Naive thymus-derived CD8-positive, alpha-beta T cell (primary cell): Measurements from ENCODE around the gene ACKR2. TPM values are rescaled to one million over a fixed set of nuclear protein-coding genes. Genes with fewer than 3 reads are reported as not detected.
A peak's percentile ranks its signal among the peaks of the same experiment; 100 is the strongest.

Experiments used
- ATAC-seq, 2 donors: fragments of 150-1000 bp; cut with Tn5 transposase in 1 of 2; sonication (Bioruptor Pico), chemical (Tn5 transposase) in 1 of 2; 1 replicate in 1 of 2; 2 replicates in 1 of 2; pipeline ENCODE4 v1.10.0; 2021; ENCODE audit warnings: mild to moderate bottlenecking in 2 of 2, moderate library complexity in 2 of 2
- POLR2A ChIA-PET: fragments of 350-600 bp; sonication (Branson Sonifier 250); formaldehyde crosslinking; loops from one replicate; lab custom pipeline; 2021; ENCODE audit warnings: antibody characterized with exemption; lab: Charles Lee
- DNase-seq, 10 donors: peaks; one replicate each; pipeline versions ENCODE4 v3.0.0 to v3.0.0-alpha.2; 2020 to 2022
- H3K27ac Mint-ChIP-seq, 10 donors: one replicate each; pipeline ENCODE4 v1.8.0; 2020 to 2022; ENCODE audit warnings: mild to moderate bottlenecking in 10 of 10, mixed read lengths in 10 of 10, moderate library complexity in 4 of 10, inconsistent platforms in 1 of 10
- H3K27me3 Mint-ChIP-seq, 5 donors: one replicate each; pipeline ENCODE4 v1.8.0; 2021 to 2022; ENCODE audit warnings: mixed read lengths in 5 of 5
- H3K36me3 Mint-ChIP-seq, 3 donors: one replicate each; pipeline ENCODE4 v1.8.0; 2020 to 2022; ENCODE audit warnings: mixed read lengths in 3 of 3, mild to moderate bottlenecking in 2 of 3, inconsistent platforms in 1 of 3
- H3K4me1 Mint-ChIP-seq, 4 donors: one replicate each; pipeline ENCODE4 v1.8.0; 2021 to 2022; ENCODE audit warnings: mixed read lengths in 4 of 4
- H3K4me3 Mint-ChIP-seq, 10 donors: one replicate each; pipeline ENCODE4 v1.8.0; 2020 to 2022; ENCODE audit warnings: mild to moderate bottlenecking in 10 of 10, mixed read lengths in 10 of 10, moderate library complexity in 6 of 10, inconsistent platforms in 1 of 10
- H3K9me3 Mint-ChIP-seq, 9 donors: one replicate each; pipeline ENCODE4 v1.8.0; 2020 to 2022; ENCODE audit warnings: mixed read lengths in 9 of 9, mild to moderate bottlenecking in 3 of 9, inconsistent platforms in 1 of 9, moderate library complexity in 1 of 9
- polyA plus RNA-seq, 3 donors: library from polyadenylated mRNA; unstranded; fragments of 300-500 nt; fragmentation: Illumina TruSeq; gene quantifications; one replicate each; pipeline ENCODE4 v1.2.3, GENCODE V29; 2021
- total RNA-seq, 8 experiments: library from RNA in 2 of 8; stranded (reverse) in 2 of 8; gene quantifications; one replicate each; pipeline ENCODE4 v1.2.3 and lab custom pipeline; 2021 to 2026

The ACKR2 gene
- total and polyA plus RNA-seq, 5 experiments from 2014 or later = 0.22 to 0.85 (median 0.45) TPM; not detected in 1

DNA sequence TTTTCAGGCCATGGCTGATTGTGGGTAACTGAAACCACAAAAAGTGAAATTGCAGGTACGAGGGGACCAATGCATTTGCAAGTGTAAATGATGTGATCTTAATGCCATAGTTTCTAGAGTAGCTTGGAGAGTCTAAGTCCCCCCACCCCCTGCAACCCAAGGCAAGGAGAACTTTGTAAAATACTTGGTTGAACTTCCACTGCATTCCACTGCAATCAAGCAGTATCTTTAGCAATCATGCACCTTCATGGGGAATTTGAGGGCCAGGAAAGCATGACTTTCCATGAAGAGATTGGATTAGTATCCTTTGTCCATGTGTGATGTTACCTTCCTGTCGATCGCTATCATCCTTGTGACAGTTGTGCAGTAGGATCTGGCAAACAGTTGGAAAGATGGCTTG lies 77.8 kb downstream of the ACKR2 start:
- Mint-ChIP-seq H3K36me3 (no peaks in the 10 kb centered on the region), H3K9me3 (no peaks in the 10 kb centered on the region), H3K27me3 (peaks cover 0 to 15% (median 3%) of the 10 kb centered on the region in 5 donors), H3K4me3 (no peak overlapping the region), H3K4me1 (no peaks in the 10 kb centered on the region), H3K27ac (no peak overlapping the region)
- ATAC-seq (no peak), DNase-seq (no peak)
- POLR2A ChIA-PET = no interaction called here

DNA sequence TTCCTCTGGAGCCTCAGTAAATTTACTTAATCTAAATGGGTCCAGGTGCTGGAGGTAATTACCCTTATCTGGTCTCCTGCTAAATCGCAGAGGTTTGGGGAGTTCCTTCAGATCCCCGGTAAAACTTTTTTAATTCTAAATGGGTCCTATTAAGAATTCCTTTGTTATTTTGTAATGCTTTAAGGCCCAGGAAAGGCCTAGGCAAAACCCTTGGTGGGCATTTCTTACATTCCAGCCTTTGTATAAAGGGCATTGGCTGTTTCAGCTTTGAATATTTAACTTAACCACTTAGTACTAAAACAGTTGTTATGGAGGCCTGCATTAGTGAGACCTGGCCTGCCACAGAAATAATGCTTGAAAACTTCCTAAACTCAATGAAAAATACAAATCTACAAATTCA lies 81.8 kb downstream of the ACKR2 start:
- Mint-ChIP-seq H3K9me3 (peaks cover 0 to 2% (median 0%) of the 10 kb centered on the region in 9 donors), H3K36me3 (no peaks in the 10 kb centered on the region), H3K27me3 (peaks cover 0 to 13% (median 3%) of the 10 kb centered on the region in 5 donors), H3K4me3 (no peak overlapping the region), H3K27ac (no peak overlapping the region), H3K4me1 (peaks cover 0 to 1% (median 0%) of the 10 kb centered on the region in 4 donors)
- POLR2A ChIA-PET = no interaction called here
- ATAC-seq = no peak
- DNase-seq = no peak

DNA sequence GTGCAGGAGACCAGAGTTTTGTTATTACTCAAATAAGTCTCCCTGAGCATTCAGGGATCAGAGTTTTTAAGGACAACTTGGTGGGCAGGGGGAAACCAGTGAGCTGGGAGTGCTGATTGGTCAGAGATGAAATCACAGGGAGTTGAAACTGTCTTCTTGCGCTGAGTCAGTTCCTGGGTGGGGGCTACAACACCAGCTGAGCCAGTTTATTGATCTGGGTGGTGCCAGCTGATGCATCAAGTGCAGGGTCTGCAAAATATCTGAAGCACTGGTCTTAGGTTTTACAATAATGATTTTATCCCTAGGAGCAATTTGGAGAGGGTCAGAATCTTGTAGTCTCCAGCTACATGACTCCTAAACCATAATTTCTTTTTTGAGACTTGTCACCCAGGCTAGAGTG lies 82.9 kb downstream of the ACKR2 start:
- Mint-ChIP-seq H3K27ac (no peak overlapping the region), H3K4me3 (no peak overlapping the region), H3K36me3 (no peaks in the 10 kb centered on the region), H3K27me3 (peaks cover 0 to 13% (median 3%) of the 10 kb centered on the region in 5 donors), H3K4me1 (peaks cover 0 to 2% (median 0%) of the 10 kb centered on the region in 4 donors), H3K9me3 (peaks cover 0 to 2% (median 0%) of the 10 kb centered on the region in 9 donors)
- POLR2A ChIA-PET = interaction anchor here (0.6 kb wide), 1 partner anchor 25 kb away, joined by 3 read pairs; no protein-coding TSS in a partner anchor
- no peak for DNase-seq
- no peak for ATAC-seq

DNA sequence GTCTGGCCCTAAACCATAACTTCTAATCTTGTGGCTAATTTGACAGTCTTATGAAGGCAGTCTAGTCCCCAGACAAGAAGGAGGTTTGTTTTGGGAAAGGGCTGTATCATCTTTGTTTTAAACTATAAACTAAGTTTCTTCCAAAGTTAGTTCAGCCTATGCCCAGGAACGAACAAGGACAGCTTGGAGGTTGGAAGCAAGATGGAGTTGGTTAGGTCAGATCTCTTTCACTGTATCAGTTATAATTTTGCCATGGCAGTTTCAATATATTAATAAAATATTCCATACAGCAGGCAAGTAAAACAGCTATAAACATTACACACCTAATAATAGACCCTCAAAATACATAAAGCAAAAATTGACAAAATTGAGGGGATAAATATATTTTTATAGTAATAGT lies 83.6 kb downstream of the ACKR2 start:
- peaks cover 0 to 2% (median 0%) of the 10 kb centered on the region in 9 donors for H3K9me3 Mint-ChIP-seq

DNA sequence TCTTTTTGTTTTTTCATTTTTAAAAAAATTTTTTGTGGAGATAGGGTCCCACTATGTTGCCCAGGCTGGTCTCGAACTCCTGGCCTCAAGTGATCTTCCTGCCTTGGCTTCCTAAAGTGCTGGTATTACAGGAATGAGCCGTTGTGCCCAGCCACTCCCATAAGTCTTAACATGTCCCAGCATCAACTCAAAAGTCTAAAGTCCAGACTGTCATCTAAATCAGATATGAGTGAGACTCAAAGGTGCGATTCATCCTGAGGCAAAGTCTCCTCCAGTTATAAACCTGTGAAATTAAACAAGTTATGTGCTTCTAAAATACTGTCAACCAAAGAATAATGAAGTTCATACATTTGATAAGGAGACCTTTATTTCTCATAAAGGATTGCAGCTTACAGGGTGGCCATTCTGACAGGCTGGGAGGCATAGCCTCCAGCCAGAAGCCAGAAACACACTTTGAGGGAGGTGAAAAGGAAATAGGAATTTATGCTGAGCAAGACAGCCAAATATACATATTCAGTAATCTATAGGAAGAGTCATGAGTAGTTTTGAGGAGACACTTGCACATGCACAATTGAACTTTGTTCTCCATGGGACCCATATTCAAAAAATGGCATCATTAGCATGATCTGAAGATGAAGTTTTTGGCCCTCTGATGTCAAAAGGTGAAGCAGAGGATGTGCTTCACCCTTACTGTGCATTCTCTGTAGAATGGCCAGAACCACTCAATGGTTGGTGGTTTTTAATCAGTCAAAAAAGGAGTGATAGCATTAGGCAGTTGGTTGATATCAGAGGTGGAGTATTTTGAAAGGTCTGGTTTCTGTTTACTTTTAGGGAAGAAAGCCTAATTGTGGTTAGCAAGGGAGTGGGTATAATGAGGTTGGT lies 85.7 kb downstream of the ACKR2 start:
- Mint-ChIP-seq H3K27me3 (peaks cover 0 to 4% (median 0%) of the 10 kb centered on the region in 5 donors), H3K4me1 (peaks cover 0 to 2% (median 0%) of the 10 kb centered on the region in 4 donors), H3K27ac (no peak overlapping the region), H3K9me3 (peaks cover 0 to 2% (median 0%) of the 10 kb centered on the region in 9 donors), H3K4me3 (no peak overlapping the region), H3K36me3 (no peaks in the 10 kb centered on the region)
- DNase-seq = no peak
- ATAC-seq = no peak
- POLR2A ChIA-PET = no interaction called here

More for the DNA sequence above, 83.6 kb downstream of the ACKR2 start:
- ATAC-seq = no peak
- DNase-seq = no peak
- Mint-ChIP-seq H3K27me3 (peaks cover 0 to 9% (median 0%) of the 10 kb centered on the region in 5 donors), H3K4me3 (no peak overlapping the region), H3K36me3 (no peaks in the 10 kb centered on the region), H3K27ac (no peak overlapping the region), H3K4me1 (peaks cover 0 to 2% (median 0%) of the 10 kb centered on the region in 4 donors)
- POLR2A ChIA-PET = no interaction called here

DNA sequence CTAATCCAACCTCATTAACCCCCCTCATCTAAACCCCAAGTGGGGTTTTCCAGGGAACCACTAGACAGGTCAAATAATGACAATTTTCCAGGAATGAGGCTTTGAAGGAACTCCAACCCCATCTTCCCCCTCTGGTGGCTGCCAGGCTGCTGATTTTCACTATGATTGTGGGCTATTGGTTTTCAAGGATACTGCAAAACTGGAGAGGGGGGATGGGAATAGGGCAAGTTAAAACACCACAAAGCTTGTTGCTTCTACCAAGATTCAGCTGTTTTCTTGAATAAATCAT lies 86.3 kb downstream of the ACKR2 start:
- Mint-ChIP-seq H3K27ac (no peak overlapping the region), H3K36me3 (no peaks in the 10 kb centered on the region), H3K4me1 (peaks cover 0 to 2% (median 0%) of the 10 kb centered on the region in 4 donors), H3K9me3 (peaks cover 0 to 2% (median 0%) of the 10 kb centered on the region in 9 donors), H3K27me3 (peaks cover 0 to 2% (median 0%) of the 10 kb centered on the region in 5 donors), H3K4me3 (no peak overlapping the region)
- DNase-seq = no peak
- ATAC-seq = no peak
- POLR2A ChIA-PET = no interaction called here

DNA sequence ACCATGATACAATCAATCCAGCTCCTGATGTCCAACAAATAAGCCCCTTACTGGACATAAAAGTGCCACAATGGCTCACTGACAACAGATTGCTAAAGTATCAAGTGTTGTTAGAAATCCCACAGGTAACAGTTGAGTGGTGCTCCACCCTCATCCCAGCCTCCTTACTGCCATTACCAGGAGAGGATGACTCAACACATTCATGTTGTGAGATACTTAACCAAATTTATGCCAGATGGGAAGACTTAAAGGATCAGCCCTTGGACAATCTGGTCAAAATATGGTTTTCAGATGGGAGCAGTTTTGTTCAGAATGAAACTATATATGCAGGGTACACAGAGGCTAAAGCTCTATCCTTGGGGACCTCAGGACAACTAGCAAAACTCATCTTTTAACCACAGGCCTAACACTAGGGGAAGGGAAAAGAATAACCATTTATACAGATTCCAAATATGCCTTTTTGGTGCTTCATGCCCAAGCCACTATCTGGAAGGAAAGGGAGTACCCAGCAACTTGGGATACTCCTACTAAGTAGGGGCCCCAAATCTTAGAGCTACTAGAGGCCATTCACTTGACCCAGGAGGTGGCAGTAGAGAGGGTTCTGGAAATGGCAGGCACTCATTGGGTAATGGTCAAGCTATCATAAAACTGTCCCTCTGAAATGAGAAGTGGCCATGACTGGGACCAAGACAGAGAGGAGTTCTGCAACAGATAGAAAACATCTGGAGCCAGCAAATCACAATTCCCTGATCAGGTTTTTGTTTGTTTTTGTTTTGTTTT lies 89.8 kb downstream of the ACKR2 start:
- DNase-seq = no peak
- Mint-ChIP-seq H3K9me3 (peaks cover 0 to 11% (median 5%) of the 10 kb centered on the region in 9 donors), H3K27me3 (peaks cover 0 to 7% (median 5%) of the 10 kb centered on the region in 5 donors), H3K4me3 (no peak overlapping the region), H3K36me3 (peaks cover 0 to 6% (median 5%) of the 10 kb centered on the region in 3 donors), H3K27ac (peak overlapping the region in 1 of 10 donors; percentile 43), H3K4me1 (peaks cover 0 to 2% (median 0%) of the 10 kb centered on the region in 4 donors)
- POLR2A ChIA-PET = no interaction called here
- ATAC-seq = no peak

DNA sequence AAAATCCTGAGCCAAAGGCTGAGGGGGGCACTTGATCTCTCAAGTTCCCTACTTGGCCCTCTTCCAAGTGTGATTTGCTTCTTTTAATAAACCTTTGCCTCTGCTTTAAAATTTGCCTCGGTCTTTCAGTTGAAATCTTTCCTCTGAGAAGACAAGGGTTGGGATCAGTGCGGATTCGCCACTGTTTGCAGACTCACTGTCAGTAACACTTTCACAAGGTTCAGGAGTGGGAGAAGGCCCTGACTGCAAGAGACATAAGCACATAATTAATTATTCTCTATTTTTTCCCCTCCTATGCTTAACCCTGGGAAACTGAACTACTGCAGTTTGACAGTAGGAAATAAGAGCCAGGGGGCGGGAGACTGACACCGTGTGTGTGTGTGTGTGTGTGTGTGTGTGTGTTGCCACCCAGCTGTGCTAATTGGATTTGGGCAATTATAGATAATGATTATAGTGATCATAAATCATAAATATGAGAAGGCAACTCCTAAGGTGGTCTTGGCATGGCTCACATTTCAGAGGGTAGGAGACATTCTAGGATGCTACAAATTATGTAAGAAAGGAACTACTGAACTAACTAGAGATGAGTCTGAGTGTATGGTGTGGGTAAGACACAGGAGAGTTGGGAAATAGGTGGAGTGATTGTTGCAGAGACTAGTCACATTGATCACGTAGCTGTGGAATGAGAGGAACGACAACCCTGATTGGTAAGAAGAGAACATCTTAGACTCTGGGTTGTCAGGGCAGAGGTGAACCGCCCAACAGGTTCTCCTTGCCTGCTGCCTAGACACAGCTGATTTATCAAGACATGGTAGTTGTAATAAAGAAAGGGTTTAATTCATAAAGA lies 91.2 kb downstream of the ACKR2 start:
- Mint-ChIP-seq H3K9me3 (peaks cover 0 to 19% (median 13%) of the 10 kb centered on the region in 9 donors), H3K4me1 (peaks cover 0 to 7% (median 4%) of the 10 kb centered on the region in 4 donors), H3K27me3 (peaks cover 0 to 16% (median 5%) of the 10 kb centered on the region in 5 donors), H3K36me3 (peaks cover 0 to 6% (median 5%) of the 10 kb centered on the region in 3 donors), H3K27ac (no peak overlapping the region), H3K4me3 (no peak overlapping the region)
- ATAC-seq (no peak), DNase-seq (no peak)
- POLR2A ChIA-PET = no interaction called here

DNA sequence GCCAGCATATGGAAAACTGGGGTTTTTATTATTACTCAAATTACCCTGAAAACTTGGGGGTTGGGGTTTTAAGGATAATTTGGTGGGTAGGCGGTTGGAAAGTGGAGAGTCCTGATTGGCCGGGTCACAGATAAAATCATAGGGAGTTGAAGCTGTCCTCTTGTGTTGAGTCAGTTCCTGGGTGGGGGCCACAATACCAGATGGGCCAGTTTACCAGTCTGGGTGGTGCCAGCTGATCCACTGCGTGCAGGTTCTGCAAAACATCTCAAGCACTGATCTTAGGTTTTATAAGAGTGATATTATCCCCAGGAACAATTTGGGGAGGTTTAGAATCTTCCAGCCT lies 91.8 kb downstream of the ACKR2 start:
- H3K9me3 Mint-ChIP-seq = peaks cover 0 to 19% (median 13%) of the 10 kb centered on the region in 9 donors
- POLR2A ChIA-PET = no interaction called here

DNA sequence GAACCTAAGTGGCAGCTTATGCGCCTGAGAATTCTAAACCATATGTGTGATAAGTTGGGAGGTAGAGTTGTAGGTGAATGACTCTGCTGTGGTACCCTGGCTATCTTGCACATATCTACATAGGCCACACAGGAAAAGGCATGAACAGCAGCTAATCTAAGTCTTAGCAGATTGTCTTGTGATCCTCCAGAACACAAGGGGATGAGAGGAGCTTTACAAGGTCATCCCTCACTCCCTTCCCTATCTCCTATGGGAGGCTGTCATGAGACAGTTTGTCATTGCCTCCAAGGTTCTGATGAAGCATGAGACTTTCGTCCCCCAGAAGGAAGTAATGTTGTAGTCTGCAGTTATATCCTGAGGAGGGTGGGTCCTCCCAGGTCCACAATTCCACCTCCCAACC lies 93.0 kb downstream of the ACKR2 start:
- Mint-ChIP-seq H3K27me3 (peaks cover 0 to 29% (median 3%) of the 10 kb centered on the region in 5 donors), H3K4me1 (peaks cover 13 to 19% (median 18%) of the 10 kb centered on the region in 4 donors), H3K36me3 (peaks cover 0 to 6% (median 5%) of the 10 kb centered on the region in 3 donors), H3K4me3 (no peak overlapping the region), H3K27ac (no peak overlapping the region), H3K9me3 (peaks cover 0 to 19% (median 13%) of the 10 kb centered on the region in 9 donors)
- no peak for ATAC-seq
- DNase-seq = no peak
- POLR2A ChIA-PET = interaction anchor here (0.7 kb wide), 1 partner anchor 101 kb away, joined by 6 read pairs; no protein-coding TSS in a partner anchor

More for the DNA sequence above, 91.8 kb downstream of the ACKR2 start:
- Mint-ChIP-seq H3K4me1 (peaks cover 4 to 10% (median 8%) of the 10 kb centered on the region in 4 donors), H3K36me3 (peaks cover 0 to 6% (median 5%) of the 10 kb centered on the region in 3 donors), H3K27ac (no peak overlapping the region), H3K4me3 (no peak overlapping the region), H3K27me3 (peaks cover 0 to 20% (median 5%) of the 10 kb centered on the region in 5 donors)
- no peak for DNase-seq
- ATAC-seq = no peak

DNA sequence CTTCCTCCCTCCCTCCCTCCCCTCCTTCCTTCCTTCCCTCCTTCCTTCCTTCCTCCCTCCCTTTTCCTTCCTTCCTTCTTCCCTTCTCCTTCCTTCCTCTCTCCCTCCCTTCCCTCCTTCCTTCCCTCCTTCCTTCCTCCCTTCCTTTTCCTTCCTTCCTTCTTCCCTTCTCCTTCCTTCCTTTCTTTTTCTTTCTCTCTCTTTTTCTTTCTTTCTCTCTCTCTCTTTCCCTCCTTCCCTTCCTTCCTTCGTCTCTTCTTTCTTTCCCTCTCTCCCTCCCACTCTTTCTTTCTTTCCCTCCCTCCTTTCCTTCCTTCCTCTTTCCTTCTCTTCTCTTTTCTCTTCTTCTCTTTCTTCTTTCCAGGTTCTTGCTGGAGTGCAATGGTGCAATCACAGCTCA lies 94.8 kb downstream of the ACKR2 start:
- peaks cover 5 to 10% (median 5%) of the 10 kb centered on the region in 3 donors for H3K36me3 Mint-ChIP-seq
- peak overlapping the region in 2 of 10 donors; percentile 53 to 81 for H3K27ac Mint-ChIP-seq
- ATAC-seq = no peak
- no peak overlapping the region for H3K4me3 Mint-ChIP-seq
- no peak for DNase-seq
- peaks cover 0 to 32% (median 3%) of the 10 kb centered on the region in 5 donors for H3K27me3 Mint-ChIP-seq
- H3K4me1 Mint-ChIP-seq = peaks cover 14 to 25% (median 20%) of the 10 kb centered on the region in 4 donors
- H3K9me3 Mint-ChIP-seq = peaks cover 0 to 19% (median 13%) of the 10 kb centered on the region in 9 donors
- POLR2A ChIA-PET = interaction anchor here (0.6 kb wide), 1 partner anchor 57 kb away, joined by 3 read pairs; no protein-coding TSS in a partner anchor

DNA sequence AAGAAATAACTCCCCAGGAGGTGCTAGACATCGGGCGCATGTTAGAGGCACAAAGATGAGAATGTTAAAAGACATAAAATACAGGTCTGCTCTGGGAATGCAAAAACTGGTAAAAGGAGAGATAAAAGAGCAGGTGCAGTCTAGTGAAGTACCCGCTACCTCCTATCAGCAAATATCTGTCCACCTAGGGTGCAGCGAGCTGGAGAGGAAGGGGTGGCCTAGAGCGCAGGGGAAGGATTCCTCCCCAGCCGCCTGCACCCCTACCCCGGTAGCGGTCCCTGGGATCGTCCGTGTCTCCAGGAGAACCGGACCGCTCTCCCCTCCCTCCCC lies 96.5 kb downstream of the ACKR2 start:
- peak overlapping the region in 9 of 10 donors; percentile 16 to 93 (median 77) for H3K27ac Mint-ChIP-seq
- H3K27me3 Mint-ChIP-seq = peaks cover 0 to 32% (median 3%) of the 10 kb centered on the region in 5 donors
- DNase-seq (no peak), ATAC-seq (peak; percentile 62 to 65)
- H3K4me3 Mint-ChIP-seq = peak overlapping the region; percentile 67 to 96 (median 86)
- H3K9me3 Mint-ChIP-seq = peaks cover 0 to 28% (median 16%) of the 10 kb centered on the region in 9 donors
- peaks cover 14 to 25% (median 20%) of the 10 kb centered on the region in 4 donors for H3K4me1 Mint-ChIP-seq
- POLR2A ChIA-PET = no interaction called here
- peaks cover 11 to 22% (median 16%) of the 10 kb centered on the region in 3 donors for H3K36me3 Mint-ChIP-seq
